ELR (cell line): Measurements from ENCODE around the gene OR51L1.
"Not testable (repeated sequence)": the region's sequence is repeated elsewhere in the genome, so short reads cannot be mapped to it uniquely, and the experiment has no call there.

Source experiments
- DNase-seq: peaks from one replicate; pipeline ENCODE4 v3.0.0-alpha.2; 2015; ENCODE audit warnings: low read depth

OR51L1 gene, protein sequence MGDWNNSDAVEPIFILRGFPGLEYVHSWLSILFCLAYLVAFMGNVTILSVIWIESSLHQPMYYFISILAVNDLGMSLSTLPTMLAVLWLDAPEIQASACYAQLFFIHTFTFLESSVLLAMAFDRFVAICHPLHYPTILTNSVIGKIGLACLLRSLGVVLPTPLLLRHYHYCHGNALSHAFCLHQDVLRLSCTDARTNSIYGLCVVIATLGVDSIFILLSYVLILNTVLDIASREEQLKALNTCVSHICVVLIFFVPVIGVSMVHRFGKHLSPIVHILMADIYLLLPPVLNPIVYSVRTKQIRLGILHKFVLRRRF

DNA sequence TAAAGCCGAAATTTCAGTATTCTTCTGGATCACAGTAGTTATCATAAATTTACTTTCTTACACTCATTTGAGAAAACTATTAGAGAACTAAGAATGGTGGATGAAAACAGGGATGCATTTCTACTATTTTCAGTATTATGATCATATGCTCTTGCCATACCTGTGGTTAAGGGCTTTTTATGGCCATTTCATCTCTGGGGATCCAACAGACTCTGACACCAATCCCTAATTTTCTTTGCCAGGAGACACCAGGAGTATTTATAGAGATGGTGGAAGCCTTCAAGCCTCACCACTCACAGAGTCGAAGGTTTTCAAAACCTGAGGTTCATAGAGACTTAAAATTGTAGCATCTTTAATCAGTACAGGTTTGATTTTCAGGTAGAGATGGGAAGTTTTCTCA is at the start of gene OR51L1:
OR51L1 (plus strand) TSS at position 301 of the 400 bp plus-strand sequence. CDS start 4,132 bp downstream, outside the sequence.
- DNase-seq, result no peak

DNA sequence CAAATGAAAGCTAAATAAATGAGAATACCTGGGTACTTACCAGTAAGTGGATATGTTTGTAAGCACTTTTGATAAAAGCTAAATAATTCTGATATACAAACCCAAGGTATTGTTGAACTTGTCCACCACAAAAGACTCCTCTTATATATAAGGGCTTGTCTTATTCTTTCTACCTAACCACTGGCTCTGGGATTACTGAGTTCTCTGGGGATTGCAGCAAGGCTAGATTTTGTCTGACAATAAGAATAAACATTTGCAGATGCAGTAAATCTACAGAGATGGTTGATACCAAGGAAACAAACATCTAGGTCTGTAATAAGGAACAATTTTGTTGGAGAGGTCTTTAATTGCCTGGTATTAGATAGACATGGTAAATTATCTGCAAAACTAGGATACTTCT is 47.1 kb upstream of the OR51L1 start, which contains the start of gene OR51A4:
OR51A4 (minus strand) TSS at position 101 of the 400 bp plus-strand sequence. CDS start 505 bp downstream, outside the sequence.
- no peak for DNase-seq

DNA sequence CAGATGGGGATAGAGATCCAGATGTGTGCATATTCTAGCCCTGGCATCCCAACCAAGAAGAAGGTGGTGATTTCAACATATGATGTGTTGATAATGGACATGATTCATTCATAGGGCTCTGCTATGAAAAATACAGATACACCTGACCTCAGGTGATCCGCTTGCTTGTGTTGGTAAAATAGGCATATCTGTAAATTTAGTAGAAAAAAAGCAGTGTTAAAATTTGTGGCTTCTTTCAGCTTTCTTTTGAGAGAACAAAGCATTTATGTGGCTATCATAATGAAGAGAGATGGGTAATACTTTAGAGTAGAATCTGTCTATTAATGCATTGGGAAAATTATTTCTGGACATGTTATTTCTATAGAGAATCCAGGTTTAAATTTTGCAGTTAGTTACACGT is 39.0 kb upstream of the OR51L1 start, which contains the start of gene OR51A2:
OR51A2 (minus strand) TSS at position 101 of the 400 bp plus-strand sequence; CDS start at position 101, 0 bp downstream.
- not testable (repeated sequence) for DNase-seq

DNA sequence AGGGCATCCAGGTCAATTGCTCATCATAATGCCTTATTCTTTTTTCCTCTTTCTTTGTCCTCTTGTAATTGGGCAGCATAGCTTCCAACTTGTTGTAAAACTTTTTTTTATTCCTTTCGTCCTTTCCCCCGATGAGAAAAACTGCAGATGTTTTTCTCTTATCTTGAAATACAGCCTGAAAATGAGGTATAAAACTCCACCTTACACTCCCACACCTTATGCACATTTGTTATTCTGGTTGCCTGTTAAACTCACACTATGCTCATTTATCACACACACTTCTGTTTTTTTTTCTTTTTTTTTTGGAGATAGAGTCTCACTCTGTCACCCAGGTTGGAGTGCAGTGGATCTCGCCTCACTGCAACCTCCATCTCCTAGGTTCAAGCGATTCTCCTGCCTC is 37.3 kb upstream of the OR51L1 start:
- no peak for DNase-seq

DNA sequence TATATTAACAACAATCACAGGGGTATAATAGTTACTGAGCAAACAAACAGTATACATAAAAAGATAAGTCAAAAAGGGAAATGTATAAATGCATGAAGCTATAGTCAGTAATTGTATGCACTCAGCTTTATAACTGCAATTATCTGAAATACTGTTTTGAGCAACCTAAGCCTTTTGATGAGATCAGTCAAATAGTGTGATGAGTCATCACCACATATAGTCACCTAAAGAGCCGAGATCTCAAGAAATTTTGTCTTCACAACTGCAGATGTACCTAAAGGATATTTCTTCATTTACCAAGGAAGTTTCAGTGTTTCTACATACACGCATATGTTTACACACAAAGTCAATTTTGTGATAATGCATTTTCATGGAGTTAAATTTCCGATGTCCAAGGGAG is 33.8 kb upstream of the OR51L1 start:
- DNase-seq, result peak; percentile 1

DNA sequence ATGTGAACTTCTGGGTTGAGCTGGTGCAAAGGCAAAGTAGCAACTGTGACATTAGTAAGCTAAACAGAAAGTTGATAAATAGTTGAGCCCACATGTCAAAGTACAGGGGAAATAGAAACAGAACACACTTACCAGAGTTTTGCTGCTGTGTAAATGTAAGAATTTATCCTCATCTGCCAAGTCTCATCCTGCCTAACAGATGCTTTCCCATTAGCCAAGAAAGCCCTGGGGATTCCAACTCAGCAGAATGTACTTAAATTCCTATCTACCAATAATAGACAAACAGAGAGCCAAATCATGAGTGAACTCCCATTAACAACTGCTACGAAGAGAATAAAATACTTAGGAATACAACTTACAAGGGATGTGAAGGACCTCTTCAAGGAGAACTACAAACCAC is 31.8 kb upstream of the OR51L1 start:
- DNase-seq, result no peak

DNA sequence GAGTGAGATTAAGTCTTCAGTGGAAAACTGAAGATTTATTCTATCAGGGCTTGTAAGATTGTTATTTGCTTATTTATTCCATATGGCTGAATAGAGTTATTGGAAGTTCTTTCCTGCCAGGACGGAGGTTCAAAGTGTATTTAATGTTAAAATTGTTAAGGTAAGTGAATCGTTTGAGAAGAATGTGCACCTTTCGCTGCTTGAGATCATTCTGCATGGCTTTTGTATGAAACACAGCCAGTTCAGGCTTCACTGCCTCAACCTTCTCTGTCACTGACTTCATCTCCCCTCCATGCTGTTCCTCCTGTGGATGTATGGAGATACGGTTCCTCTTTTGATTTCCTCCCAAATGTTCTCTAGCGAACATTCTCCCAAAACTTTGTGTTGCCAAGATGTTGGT is 19.2 kb upstream of the OR51L1 start:
- no peak for DNase-seq

DNA sequence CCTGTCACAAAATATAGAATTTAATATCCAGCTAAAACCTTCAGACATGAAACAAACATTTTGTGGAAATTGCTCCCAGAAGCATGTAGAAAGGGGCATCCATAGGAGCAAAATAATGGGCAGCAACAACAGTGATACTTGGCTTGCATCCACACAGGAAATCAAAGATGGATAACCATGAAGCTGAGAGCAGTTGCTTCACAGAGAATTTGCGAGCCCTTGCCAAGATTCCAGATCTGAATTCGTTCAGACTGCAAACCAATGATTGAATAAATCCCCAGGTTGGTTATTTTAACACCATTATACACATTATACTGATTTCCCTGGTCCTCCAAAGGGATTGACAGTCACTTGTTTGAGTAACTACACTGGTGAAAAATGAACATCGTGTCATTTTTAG is 15.6 kb upstream of the OR51L1 start:
- no peak for DNase-seq

DNA sequence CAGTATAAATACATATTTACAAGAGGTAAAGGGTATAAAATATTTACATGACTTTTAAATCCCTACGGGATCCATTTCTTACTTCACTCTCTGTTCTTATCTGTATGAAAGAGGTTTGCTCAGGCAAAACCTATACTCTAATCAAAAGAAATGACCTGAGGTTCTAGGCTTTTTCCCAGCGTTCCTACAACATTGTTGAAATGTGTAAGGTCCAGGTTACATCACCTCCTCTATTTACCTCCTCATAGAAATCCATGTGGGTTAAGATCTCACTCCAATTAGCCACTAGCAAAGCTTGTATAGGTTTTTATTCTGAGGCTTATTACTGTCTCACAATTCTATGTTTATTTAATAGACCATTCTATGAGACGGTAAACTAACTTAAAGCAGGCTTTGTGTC is 12.0 kb upstream of the OR51L1 start:
- no peak for DNase-seq

DNA sequence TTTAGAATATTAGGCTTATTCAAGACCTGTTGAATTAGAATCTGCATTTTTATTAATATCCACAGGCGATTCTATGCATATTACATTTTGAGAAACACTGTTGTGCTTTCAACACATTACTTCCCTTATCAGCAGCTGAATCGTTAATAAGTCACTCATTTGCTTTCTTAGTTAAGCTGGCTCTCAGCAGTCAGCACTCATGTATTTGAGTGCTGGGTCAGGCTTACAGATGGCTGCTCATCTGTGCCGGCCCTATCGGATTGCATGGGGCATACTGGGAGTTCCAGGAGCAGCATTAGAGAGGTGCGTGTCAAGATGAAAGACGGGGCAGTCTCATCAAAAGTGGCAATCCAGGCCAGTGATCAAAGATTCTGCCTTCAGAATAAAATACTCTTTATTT is 10.8 kb upstream of the OR51L1 start:
- DNase-seq, result no peak

DNA sequence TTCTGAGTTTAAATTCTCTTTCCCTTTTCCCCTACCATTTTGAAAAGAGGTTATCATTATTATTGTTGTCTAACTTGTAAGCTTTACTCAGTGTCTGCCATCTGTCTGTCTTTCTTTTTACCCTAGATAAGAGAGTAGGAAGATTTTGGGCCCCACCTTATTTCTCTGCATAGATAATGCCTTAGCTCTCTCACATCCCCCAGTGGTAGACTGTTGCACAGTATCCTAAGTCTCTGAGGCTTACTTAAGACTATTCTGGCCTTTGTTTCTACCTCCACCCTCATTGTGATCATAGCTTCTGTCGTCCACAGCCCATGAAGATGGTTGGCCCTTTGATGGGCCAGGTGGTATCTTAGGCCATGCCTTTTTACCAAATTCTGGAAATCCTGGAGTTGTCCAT is 3.6 kb upstream of the OR51L1 start:
- peak; percentile 14 for DNase-seq

DNA sequence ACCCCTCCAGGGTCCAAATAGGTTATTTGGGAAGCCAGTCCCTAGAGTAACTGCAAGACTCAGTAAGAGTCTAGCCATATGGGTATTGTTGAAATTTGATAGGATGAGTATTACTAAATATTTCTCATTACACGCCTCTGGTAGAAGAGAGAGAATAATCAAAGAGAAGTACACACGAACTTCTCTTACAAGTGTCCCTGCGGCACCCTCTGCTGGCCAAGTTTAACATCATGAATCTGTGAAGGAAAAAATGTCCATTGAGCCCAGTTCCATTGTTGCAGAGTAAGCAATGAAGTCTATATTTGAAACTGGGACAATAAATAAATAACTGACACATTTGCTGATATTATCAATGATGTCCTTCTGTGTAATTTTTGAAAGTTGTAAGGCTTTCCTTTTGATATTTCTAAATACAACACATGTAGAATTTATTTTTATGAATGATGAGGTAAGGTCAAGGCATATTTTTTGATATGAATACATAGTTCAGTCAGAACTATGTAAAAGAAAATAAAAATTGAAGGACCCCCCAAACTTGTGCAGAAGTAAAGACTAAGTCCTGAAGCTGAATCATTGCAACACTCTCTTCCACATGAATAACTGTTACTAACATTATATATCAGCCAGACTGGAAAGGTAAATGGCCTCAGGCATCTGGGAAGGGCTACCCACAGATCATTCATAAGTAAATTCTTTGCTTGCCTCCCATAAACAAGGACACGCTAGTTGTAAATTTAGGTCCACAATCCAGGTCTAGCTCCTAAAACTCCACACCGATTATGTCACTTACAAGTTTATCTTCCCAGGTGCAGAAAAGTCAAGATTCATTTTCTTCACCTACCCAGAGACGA is 10.0 kb downstream of the OR51L1 start:
- DNase-seq, result peak; percentile 66

DNA sequence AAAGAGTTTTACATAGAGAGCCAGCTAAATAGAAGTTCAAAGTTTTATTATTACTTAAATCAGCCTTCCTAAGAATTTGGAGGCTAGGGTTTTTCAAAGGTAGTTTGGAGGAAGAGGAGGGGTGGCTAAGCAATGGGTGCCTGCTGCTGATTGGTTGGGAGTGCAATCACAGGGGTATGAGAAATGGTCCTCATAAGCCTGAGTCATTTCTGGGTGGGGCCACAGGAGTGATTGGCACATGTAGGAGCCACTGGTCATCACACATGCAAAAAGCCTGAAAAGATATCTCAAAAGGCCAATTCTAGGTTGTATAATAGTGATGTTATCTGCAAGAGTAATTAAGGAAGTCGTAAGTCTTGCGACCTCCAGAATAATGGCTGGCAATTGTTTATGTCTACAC is 12.9 kb downstream of the OR51L1 start:
- DNase-seq, result peak; percentile 16

DNA sequence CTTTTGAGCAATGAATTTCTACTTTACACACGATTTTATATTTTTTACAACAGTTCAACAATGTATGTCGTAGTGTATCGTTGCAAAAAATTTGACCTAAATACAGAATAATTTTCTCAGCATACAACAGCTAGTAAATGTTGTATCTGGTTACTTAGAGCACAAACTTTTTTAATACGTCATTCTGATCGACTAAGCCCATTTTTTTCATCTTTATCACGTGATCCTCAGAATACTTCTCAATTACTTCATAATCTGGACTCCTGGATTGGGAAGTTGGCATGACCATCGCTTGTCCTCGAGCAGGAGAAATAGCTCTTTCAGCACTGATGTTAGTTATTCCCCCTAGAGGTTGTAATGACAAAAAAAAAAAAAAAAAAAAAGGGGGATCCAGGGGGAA is 16.6 kb downstream of the OR51L1 start:
- DNase-seq, result no peak

DNA sequence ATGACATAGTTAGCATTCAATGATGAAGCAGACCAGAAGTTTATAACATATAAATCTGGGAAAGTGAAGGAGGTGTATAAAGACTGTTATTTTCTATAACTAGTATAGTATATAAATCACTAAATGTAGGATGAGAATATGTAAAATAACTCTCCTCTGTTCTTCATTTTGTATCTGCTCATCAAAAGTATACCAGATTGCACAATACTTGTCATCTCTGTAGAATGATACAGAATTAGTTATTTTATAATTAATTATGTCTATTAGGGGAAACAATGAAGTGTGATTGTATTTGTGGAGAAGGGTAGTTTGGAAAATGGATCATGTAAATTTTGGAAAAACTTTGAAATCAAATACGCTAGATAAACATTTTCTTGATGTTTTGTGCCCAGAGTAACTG is 18.4 kb downstream of the OR51L1 start:
- DNase-seq, result no peak

DNA sequence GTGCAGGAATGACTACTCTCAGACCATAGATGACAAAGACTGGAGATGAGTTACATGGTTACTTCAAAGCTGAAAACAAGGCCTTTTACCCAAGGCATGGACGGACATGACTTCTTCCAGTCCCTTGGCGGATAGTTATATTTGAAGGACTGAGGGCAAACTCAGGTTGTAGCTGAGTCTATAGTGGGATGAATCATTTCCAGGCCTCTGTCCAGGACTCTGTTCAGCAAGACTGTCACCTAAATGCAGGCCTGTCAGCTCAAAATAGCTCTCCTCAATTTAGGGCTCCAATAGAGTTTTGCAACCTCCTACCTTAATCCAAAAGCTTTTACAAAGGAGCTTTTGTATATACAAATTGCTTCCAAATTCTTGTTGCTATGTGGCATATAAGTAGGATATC is 27.3 kb downstream of the OR51L1 start:
- no peak for DNase-seq

DNA sequence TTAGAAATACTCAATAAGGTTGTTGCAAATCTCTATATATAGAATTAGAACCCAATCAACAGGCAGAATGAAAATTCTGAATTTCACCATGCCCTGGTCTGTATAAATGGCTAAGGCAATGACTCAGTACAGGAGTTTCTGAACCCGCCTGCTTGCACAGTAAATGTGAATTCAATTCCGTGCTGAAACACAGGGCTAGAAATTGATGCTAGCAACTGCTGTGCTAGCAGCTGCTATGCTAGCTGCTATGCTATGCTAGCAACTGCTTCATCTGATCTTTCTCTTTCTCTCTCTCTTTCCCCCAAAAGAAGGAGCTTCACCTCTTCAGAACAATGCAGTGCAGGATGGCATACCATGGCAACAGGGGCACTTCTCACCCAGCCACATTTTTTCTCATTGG is 42.0 kb downstream of the OR51L1 start:
- no peak for DNase-seq

DNA sequence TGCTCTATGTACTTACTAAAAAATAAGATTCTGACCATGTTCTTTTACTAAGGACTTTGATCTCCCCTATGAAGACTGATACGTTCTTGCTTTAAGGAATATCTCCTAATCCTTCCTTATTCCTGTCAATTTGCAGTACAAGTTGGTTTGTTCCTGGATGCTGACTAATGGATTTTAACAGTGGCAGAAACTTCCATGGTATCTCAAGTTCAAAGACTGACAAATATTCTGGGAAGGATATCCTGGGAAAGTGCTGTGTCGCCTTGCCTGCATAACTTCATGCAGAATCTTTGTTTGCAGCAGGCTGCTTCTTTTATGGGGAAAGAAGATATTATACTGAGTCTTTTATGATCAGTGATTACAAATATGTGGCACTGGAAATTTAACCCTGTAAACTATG is 43.3 kb downstream of the OR51L1 start:
- no peak for DNase-seq

DNA sequence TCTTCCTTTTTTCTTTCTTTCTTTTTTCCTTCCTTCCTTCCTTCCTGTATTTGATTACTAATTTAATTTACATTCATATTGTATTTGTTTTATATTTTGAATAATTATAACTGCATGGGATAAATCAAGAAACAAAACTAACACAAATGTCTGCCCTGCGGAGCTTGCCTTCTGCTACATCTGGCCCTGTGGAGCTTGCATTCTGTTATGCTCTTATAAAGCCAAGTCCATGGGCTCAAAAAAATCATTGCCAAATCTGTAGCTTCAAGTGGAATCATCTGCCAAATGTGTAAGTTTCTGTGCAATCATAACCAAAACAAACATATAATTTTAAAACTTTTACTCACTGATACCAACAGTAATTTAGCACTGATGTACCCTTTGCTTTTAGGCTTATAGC is 43.7 kb downstream of the OR51L1 start:
- no peak for DNase-seq

DNA sequence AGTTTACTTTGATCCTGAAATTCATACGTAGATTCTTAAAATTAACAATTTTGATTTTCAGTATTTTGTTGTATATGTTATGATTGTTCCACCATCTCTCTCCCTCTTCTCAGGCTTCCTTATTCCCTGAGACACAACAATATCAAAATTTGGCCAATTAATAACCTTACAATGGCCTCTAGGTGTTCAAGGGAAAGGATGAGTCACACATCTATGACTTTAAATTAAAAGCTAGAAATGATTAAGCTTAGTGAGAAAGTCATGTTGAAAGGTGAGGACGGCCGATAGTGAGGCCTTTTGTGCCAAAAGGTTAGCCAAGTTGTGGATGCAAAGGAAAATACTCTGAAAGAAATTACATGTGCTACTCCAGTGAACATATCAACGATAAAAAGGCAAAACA is 46.2 kb downstream of the OR51L1 start:
- no peak for DNase-seq

DNA sequence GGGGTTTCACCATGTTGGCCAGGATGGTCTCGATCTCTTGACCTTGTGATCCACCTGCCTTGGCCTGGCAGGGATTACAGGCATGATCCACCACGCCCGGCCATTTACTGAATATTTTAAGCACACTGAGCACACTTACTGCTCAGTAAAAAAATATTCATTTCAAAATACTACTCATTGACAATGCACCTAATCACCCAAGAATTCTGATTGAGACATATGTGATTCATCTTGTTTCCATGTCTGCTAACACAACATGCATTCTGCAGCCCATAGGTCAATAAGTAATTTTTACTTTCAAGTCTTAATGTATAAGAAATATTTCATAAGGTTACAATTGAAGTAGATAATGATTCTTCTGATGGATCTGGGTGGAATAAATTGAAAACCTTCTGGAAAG is 47.4 kb downstream of the OR51L1 start:
- peak; percentile 15 for DNase-seq

DNA sequence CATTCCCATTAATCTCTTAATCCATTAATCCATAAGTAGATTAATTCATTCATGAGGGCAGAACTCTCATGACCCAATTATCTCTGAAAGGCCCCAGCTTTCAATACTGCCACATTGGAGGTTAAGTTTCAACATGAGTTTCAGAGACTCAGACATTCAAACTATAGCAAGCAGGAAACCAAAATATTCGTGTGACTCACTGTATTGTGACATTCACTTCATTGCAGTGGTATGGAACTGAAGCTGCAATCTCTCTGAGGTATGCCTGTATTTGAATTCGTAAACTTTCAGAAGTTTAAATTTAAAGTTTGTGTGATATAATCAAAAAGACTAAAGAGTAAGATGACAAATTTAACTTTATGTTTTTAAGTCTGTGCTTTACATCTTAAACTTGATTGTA is 48.7 kb downstream of the OR51L1 start:
- peak; percentile 37 for DNase-seq

DNA sequence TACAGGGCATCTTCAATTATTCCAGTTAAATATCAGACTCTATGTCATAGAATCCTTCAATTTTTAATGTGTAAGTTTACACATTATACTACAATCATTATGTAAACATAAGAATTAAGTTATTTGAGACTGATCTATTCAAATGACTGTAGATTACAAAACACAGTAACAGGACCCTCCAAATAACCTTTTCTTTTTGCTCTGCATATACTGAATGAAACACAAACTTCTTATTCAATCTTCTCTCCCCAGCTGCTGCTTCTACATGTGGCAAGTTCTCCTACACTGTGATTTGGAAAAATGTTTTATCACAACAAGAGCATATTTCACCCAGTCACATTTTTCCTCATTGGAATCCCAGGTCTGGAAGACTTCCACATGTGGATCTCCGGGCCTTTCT is 51.6 kb downstream of the OR51L1 start, which contains the start of gene OR52J3:
OR52J3 (plus strand) TSS at position 301 of the 400 bp plus-strand sequence; CDS start at position 301, 0 bp downstream.
- no peak for DNase-seq
